ENCODE data around the gene E2F7. TPM values are rescaled to one million over a fixed set of nuclear protein-coding genes. Genes with fewer than 3 reads are reported as not detected.
"Not testable (repeated sequence)": the region's sequence is repeated elsewhere in the genome, so short reads cannot be mapped to it uniquely, and the experiment has no call there.

The E2F7 gene
- total RNA-seq, 2 donors from 2014 or later, result 0.75 TPM; not detected in 1

DNA sequence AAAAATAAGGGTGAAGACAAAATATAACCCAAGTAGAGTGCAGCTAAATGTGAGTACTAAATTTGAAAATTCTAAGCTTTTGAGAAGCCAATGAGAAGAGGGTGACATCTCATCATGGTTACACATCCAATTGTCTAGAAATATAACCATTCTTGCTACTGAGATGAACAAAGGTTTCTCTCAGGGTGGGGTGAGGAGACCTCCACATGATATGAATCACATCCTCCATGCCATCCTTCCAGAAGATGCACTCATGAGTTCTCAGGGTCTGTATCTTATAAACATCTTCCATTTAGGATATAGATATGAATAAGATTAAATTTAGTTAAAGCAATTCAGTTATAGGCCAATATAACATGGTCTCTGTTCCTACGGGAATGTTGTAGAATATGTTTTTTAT, 38.9 kb upstream of the E2F7 start:
- H3K27ac ChIP-seq, result no peak overlapping the region
- H3K9me3 ChIP-seq, result no peaks in the 10 kb centered on the region
- H3K36me3 ChIP-seq, result no peaks in the 10 kb centered on the region
- no peak for DNase-seq (ENCODE audit: low spot score)
- no peaks in the 10 kb centered on the region for H3K27me3 ChIP-seq
- no peak overlapping the region for H3K4me3 ChIP-seq
- H3K4me1 ChIP-seq, result no peaks in the 10 kb centered on the region
- TF ChIP-seq CTCF (IDR thresholded peaks at IDR 0.05), result no peak

- no peak for TF ChIP-seq CTCF (IDR thresholded peaks at IDR 0.05)
- no peaks in the 10 kb centered on the region for H3K36me3 ChIP-seq
These were observed 37.3 kb upstream of the E2F7 start for GRCh38 chr12:77102691-77103090.

DNA sequence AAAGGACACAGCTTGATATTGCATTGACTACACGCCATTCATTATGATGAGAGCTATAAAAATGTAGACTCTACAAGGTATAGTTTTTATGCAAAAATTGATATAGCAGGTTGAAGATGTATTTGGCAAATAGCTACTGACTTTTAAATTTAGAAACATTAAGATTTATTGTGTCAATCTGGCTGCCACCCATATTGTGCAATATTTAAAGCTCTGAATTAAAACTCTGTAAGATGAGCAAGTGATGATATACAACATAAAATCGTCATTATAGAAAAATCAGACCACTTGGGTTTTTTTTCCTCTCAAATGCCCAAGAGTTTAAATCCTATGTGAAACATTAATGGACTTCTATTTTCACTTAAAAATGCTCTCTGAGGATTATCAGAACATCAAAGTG, 36.8 kb upstream of the E2F7 start:
- Histone ChIP-seq H3K9me3 (no peaks in the 10 kb centered on the region), H3K4me3 (no peak overlapping the region), H3K36me3 (no peaks in the 10 kb centered on the region), H3K4me1 (no peaks in the 10 kb centered on the region), H3K27me3 (no peaks in the 10 kb centered on the region), H3K27ac (no peak overlapping the region)
- TF ChIP-seq CTCF (IDR thresholded peaks at IDR 0.05), result no peak
- DNase-seq (ENCODE audit: low spot score), result no peak

More at GRCh38 chr12:77102691-77103090, 37.3 kb upstream of the E2F7 start:
- no peaks in the 10 kb centered on the region for H3K4me1 ChIP-seq
- H3K27ac ChIP-seq, result no peak overlapping the region
- H3K9me3 ChIP-seq, result no peaks in the 10 kb centered on the region
- no peak overlapping the region for H3K4me3 ChIP-seq
- H3K27me3 ChIP-seq, result no peaks in the 10 kb centered on the region
- no peak for DNase-seq (ENCODE audit: low spot score)

- Histone ChIP-seq H3K4me3 (no peak overlapping the region), H3K36me3 (no peaks in the 10 kb centered on the region), H3K4me1 (no peaks in the 10 kb centered on the region), H3K9me3 (no peaks in the 10 kb centered on the region), H3K27ac (no peak overlapping the region), H3K27me3 (no peaks in the 10 kb centered on the region)
- no peak for DNase-seq (ENCODE audit: low spot score)
- TF ChIP-seq CTCF (IDR thresholded peaks at IDR 0.05), result no peak
These were observed 34.4 kb upstream of the E2F7 start for GRCh38 chr12:77099799-77100198.

- H3K4me1 ChIP-seq, result no peaks in the 10 kb centered on the region
- no peaks in the 10 kb centered on the region for H3K9me3 ChIP-seq
- no peak for DNase-seq (ENCODE audit: low spot score)
- H3K36me3 ChIP-seq, result no peaks in the 10 kb centered on the region
- no peak overlapping the region for H3K27ac ChIP-seq
- H3K4me3 ChIP-seq, result no peak overlapping the region
- H3K27me3 ChIP-seq, result no peaks in the 10 kb centered on the region
- TF ChIP-seq CTCF (IDR thresholded peaks at IDR 0.05), result no peak
These were observed 32.5 kb upstream of the E2F7 start for GRCh38 chr12:77097846-77098245.

- H3K27ac ChIP-seq; H3K9me3 ChIP-seq; DNase-seq (ENCODE audit: low spot score); H3K4me3 ChIP-seq; H3K4me1 ChIP-seq; H3K36me3 ChIP-seq; H3K27me3 ChIP-seq: not testable (repeated sequence)
These were observed 26.9 kb upstream of the E2F7 start for GRCh38 chr12:77092227-77092626.

All from right atrium auricular region (tissue), 2 donors.